Effector memory CD4-positive, alpha-beta T cell (primary cell): ENCODE results near the gene NKX1-1.
"Not testable (repeated sequence)": the region's sequence is repeated elsewhere in the genome, so short reads cannot be mapped to it uniquely, and the experiment has no call there.

Experiments
- DNase-seq, 3 donors: peaks; one replicate each; pipeline ENCODE4 v3.0.0-alpha.2; 2020
- H3K27ac ChIP-seq: 2 replicates; pipeline ENCODE4 v1.7.0; 2013; ENCODE audit warnings: mild to moderate bottlenecking, low read length, moderate library complexity; ENCODE audit not compliant: insufficient read depth, poor library complexity, severe bottlenecking
- H3K27me3 ChIP-seq: replicated peaks from 2 replicates; pipeline ENCODE4 v1.7.0; 2013; ENCODE audit warnings: mild to moderate bottlenecking, low read length; ENCODE audit not compliant: insufficient read depth, control insufficient read depth, poor library complexity, severe bottlenecking
- H3K36me3 ChIP-seq: 2 replicates; pipeline ENCODE4 v1.7.0; 2013; ENCODE audit warnings: mild to moderate bottlenecking, low read length, moderate library complexity; ENCODE audit not compliant: control insufficient read depth, insufficient read depth
- H3K4me1 ChIP-seq: 2 replicates; pipeline ENCODE4 v1.7.0; 2013; ENCODE audit warnings: low read length, mild to moderate bottlenecking; ENCODE audit not compliant: control insufficient read depth, insufficient read depth, poor library complexity, severe bottlenecking
- H3K4me3 ChIP-seq: 2 replicates; pipeline ENCODE4 v1.7.0; 2013; ENCODE audit warnings: low read length, low read depth, mild to moderate bottlenecking; ENCODE audit not compliant: insufficient read depth, poor library complexity, severe bottlenecking
- H3K9me3 ChIP-seq: 2 replicates; pipeline ENCODE4 v1.7.0; 2013; ENCODE audit warnings: mild to moderate bottlenecking, low read length, moderate library complexity; ENCODE audit not compliant: control insufficient read depth

Gene NKX1-1

DNA sequence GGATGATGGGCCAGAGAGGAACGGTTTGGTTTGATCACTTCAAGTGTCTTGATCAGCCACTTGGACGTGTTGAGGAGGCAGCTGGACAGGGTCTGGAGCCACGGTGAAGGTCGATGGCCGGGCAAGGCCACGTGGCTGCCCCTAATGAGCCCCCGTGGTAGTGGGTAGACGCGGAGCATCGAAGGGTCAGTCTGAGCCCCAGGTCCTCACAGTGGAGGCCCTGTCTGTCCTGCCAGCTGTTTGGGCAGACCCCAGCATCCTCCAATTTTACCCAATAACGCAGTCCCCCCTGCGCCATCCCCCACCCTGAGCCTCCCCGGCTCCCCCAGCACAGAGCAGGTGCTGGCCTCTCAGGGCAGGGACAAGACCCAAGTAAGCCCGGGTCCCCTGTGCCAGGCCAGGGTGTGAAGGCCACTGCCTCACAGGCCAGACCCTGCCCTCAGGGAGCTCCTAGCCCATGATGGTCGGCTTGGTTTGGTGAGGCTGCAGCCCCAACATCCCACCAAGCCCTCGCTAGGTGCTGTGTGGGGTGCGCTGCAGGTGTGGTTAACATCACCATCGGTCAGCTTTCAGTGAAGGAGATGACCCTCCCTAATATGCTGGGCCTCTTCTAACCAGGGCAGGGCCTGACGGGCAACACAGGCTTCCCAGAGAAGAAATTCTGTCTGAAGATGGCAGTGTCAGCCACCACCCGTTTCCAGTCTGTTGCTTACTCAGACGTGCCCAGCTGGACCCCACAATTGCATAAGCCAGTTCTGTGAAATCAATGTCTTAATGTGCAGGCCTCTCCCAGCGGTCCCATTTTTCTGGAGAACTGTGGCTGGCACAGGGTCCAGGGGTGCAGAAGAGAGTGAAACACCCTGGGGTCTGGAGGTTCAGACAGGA, 40.5 kb upstream of the NKX1-1 start:
- no peak overlapping the region for H3K27ac ChIP-seq
- no peaks in the 10 kb centered on the region for H3K9me3 ChIP-seq
- H3K36me3 ChIP-seq, result no peaks in the 10 kb centered on the region
- DNase-seq, result no peak
- no peak overlapping the region for H3K4me3 ChIP-seq
- H3K4me1 ChIP-seq, result no peaks in the 10 kb centered on the region
- H3K27me3 ChIP-seq, result no peaks in the 10 kb centered on the region

DNA sequence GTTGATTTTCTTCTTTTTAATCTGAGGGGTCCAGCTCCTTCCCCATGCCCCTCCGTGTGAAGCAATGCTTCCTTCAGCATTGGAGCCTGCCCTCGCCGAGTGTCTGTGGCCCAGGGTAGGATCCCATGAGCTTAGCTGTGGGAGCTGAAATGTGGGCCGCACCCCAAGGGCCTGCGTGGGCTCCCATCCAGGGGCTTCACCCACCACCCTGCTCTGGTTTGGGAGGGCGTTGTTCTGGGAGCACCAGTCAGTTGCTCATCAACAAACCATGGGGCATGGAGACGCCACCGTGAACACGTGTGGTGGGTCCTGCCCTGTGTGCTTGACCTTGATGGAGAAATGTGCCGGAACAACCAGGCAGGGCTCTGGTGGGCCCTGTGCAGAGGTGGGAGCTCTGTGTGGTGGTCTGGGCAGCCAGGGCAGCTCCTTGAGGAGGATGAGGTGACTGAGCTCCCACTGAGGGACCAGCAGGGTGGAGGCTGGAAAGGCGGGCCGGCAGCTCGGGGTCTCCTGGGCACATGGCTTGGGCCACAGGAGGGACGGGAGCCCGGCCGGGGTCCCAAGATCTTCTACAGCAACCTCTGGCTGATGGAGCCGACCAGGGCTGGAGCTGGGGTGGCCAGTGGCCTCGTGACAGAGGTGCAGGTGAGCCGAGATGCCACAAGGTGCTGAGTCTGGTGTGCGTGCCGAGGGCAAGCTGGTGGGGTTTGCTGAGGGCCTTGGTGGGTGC, 39.6 kb upstream of the NKX1-1 start:
- DNase-seq, result no peak
- Histone ChIP-seq H3K4me1 (no peaks in the 10 kb centered on the region), H3K4me3 (no peak overlapping the region), H3K9me3 (no peaks in the 10 kb centered on the region), H3K27ac (no peak overlapping the region), H3K27me3 (no peaks in the 10 kb centered on the region), H3K36me3 (no peaks in the 10 kb centered on the region)

DNA sequence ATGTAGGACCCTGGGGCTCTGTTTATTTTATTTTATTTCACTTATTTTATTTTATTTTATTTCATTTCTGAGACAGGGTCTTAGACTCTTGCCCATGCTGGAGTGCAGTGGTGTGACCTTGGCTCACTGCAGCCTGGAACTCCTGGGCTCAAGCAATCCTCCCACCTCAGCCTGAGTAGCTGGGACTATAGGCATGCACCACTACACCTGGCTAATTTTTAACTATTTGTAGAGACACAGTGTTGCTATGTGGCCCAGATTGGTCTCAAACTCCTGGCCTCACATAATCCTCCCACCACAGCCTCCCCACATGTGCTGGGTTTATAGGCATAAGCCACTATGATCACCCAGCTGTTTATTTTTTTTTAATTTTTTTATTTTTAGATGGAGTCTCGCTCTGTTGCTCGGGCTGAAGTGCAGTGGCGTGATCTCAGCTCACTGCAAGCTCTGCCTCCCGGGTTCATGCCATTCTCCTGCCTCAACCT, 37.5 kb upstream of the NKX1-1 start:
- not testable (repeated sequence) for H3K4me3 ChIP-seq, H3K27me3 ChIP-seq, H3K4me1 ChIP-seq, H3K9me3 ChIP-seq, H3K36me3 ChIP-seq, DNase-seq, H3K27ac ChIP-seq

DNA sequence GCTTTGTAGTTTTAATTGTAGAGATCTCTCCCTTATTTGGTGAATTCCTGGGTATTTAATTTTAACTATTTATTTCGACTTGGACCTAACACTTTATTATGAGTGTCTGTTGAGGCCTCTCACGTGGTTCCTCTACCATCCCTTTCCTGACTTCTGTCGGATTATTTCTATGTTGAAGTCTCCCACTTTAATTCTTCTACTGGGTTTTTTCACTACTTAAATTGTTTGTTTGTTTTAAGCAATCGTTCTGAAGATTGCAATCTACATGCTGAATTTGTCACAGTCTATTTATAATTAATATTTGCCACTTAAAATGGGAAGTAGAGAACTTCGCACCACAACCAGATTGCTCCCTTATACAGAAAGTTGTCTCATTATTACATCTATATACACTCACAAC, 20.8 kb upstream of the NKX1-1 start:
- no peak for DNase-seq
- H3K4me1 ChIP-seq, result no peaks in the 10 kb centered on the region
- no peak overlapping the region for H3K4me3 ChIP-seq
- no peaks in the 10 kb centered on the region for H3K36me3 ChIP-seq
- H3K27me3 ChIP-seq, result no peaks in the 10 kb centered on the region
- H3K9me3 ChIP-seq, result no peaks in the 10 kb centered on the region
- H3K27ac ChIP-seq, result no peak overlapping the region

DNA sequence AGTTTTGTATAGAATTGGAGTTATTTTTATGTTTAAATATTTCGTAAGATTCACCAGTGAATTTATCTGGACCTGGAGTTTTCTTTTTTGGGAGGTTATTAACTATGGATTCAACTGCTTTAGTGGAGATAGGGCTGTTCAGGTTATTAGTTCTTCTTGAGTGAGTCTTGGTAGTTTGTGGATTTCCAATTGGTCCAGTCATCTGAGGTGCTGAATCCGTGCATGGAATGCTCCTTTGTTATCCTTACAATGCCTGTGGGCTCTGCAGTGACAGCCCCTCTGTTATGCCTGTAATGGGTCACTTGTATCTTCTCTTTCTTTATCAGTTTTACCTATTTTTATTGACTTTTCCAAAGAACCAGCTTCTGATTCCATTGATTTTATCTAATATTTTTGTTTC, 15.4 kb upstream of the NKX1-1 start:
- Histone ChIP-seq H3K36me3 (no peaks in the 10 kb centered on the region), H3K27ac (no peak overlapping the region), H3K27me3 (no peaks in the 10 kb centered on the region), H3K4me3 (no peak overlapping the region), H3K4me1 (no peaks in the 10 kb centered on the region), H3K9me3 (no peaks in the 10 kb centered on the region)
- no peak for DNase-seq

DNA sequence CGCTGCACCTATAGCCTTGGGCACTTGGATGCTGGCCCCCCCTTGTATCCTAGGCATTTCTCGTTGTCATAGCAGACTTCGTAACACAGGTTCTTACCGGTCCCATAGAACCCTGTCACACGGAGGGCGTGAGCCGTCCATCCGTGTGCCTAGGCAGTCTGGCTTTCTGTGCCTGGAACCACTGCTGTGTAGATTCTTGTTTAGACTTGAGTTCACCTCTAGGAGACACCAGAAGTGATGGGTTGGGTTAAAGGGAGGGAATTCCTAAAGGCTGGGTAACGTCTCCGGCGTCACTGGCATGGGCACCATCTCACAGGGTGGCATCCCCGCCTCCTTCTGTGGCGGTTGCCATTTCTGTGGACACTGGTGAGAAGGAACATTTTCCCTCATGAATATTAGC, 13.5 kb upstream of the NKX1-1 start:
- Histone ChIP-seq H3K27me3 (peaks cover 12% of the 10 kb centered on the region), H3K27ac (no peak overlapping the region), H3K36me3 (no peaks in the 10 kb centered on the region), H3K4me3 (no peak overlapping the region), H3K4me1 (no peaks in the 10 kb centered on the region), H3K9me3 (no peaks in the 10 kb centered on the region)
- no peak for DNase-seq

DNA sequence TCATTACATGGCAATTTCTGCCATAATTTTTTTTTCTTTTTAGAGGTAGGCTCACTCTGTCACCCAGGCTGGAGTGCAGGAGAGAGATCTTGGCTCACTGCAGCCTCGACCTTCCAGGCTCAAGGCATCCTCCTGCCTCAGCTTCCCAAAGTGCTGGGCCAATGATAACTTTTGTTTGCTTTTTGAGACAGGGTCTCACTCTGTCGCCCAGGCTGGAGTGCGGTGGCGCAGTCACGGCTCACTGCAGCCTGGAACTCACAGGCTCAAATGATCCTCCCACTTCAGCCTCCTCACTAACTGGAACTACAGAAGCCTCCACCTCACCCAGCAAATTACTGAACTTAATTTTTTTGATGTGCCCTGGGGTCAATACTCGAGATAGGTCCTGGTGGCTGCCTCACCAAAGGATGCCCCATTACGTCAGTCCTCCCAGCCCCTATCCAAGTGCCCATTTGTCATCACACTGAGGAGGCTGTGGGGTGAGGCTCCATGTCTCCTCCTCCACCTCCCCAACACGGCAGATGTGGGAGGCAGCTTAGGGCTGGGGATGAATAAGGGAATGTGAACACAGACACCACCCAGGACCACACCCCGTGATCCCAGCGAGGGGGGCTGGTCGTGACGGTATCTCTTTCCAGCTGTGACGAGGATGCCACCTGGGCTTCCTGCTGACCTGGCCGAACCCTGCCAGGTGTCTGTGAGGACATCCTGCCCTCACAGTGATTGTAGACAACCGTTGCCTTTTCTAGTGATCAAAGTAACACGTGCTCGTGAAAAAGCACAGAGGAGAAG, 12.4 kb upstream of the NKX1-1 start:
- no peak for DNase-seq
- Histone ChIP-seq H3K27me3 (peaks cover 15% of the 10 kb centered on the region), H3K4me1 (no peaks in the 10 kb centered on the region), H3K4me3 (no peak overlapping the region), H3K9me3 (no peaks in the 10 kb centered on the region), H3K36me3 (no peaks in the 10 kb centered on the region), H3K27ac (no peak overlapping the region)

DNA sequence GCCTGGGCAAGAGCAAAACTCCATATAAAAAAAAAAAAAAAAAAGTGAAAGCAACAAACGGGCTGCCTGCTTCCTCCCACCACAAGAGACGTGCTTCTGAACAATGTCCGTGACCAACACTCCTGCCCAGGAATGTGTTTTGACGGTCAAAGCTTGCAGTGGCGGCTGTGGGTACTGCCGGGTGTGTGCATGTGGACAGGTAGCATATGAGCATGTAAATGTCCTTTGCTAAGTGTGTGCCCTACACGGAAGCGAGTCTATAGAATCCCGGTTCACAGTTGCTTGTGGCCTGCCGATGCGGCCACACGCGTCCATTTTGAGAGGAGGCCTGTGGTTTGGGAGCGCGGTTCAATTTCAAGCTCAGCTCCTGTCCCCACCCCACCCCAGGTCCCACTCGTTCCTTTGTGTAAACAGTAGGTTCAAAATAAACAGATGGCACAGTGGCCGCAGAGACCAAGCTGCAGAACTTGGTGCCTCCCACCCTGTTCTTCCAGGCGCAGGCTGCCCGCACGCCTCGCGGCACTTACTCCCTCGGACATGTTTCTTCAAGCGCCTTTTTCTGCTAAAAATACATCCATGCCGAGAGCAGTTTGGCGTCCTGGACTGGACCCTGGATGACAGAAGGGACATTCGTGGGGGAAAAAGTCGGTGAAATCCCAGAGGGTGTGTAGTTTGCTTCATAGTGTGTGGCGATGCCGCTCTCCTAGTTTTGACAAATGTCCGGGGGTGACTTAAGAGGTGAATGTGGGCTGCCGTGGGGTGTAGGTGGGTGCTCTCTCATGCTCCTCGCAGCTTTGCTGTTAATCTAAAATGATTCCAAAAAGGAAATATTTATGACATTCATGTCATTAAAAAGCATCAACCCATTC, 11.5 kb upstream of the NKX1-1 start:
- H3K4me3 ChIP-seq, result no peak overlapping the region
- H3K27me3 ChIP-seq, result peaks cover 21% of the 10 kb centered on the region
- no peaks in the 10 kb centered on the region for H3K36me3 ChIP-seq
- no peaks in the 10 kb centered on the region for H3K4me1 ChIP-seq
- no peak overlapping the region for H3K27ac ChIP-seq
- DNase-seq, result no peak
- no peaks in the 10 kb centered on the region for H3K9me3 ChIP-seq

DNA sequence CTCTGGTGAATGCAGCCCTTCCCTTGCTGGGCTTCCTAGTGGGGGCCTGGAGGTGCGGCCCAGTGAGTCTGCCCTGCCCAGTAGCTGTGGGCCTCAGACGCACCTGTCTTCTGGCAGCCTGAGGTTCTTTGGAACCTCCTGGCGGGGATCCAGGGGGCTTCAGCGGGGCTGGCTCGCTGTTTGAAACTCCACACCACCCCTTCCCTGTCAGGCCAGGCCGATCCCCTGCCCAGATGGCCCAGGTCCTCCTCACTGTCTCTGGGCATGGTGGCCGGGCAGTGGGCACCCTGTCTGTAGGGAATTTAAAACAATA, 10.7 kb upstream of the NKX1-1 start:
- DNase-seq, result no peak
- Histone ChIP-seq H3K36me3 (no peaks in the 10 kb centered on the region), H3K27me3 (peaks cover 23% of the 10 kb centered on the region), H3K9me3 (no peaks in the 10 kb centered on the region), H3K4me3 (no peak overlapping the region), H3K4me1 (no peaks in the 10 kb centered on the region), H3K27ac (no peak overlapping the region)
